Retinal pigment epithelial cell (primary cell): ENCODE results near the gene DNAH3.
"Not testable (repeated sequence)": the region's sequence is repeated elsewhere in the genome, so short reads cannot be mapped to it uniquely, and the experiment has no call there.

Source experiments
- DNase-seq: peaks from one replicate; pipeline ENCODE4 v3.0.0-alpha.2; 2010; ENCODE audit warnings: low read depth
- H3K4me3 ChIP-seq: 2 replicates; pipeline ENCODE4 v1.5.1; 2011; ENCODE audit warnings: mild to moderate bottlenecking, low read length, control low read depth, moderate library complexity
- TF ChIP-seq, protein P1 (sequence below): conservative IDR thresholded peaks from 2 replicates; pipeline ENCODE4 v1.5.1; 2011; ENCODE audit warnings: low read depth, low read length, control low read depth, inconsistent platforms

DNAH3 gene

DNA sequence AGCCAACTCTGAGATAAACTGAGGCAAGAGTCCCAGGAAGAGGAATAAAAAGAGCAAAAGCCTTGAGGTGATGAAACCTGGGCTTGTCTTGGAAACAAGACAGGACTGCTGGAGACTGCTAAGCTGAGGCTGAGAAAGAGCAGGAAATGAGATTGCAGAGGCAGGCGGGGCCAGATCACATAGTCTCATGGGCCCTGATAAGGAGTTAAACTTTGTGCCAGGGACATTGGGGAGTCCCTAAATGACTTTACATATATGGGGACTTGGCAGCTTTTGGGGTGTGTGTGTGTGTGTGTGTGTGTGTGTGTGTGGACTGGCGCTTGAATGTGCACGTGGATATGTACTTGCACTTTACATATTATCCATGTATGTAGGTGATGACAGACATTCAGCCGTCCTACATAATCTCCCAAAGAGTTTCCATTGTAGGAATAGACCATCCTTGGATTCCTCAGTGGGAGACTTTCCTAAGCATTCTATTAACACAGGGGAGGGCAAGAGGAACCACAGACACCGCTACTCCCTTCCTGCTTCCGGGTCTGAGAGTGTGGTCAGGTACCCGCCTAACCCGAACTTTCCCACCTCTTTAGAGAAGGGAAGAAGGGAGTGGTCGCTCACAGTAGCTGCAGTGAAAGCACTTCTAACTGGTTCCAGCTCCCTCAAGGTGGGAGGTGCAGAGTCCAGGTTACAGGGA, 127.0 kb downstream of the DNAH3 start:
- TF ChIP-seq, protein P1, sequence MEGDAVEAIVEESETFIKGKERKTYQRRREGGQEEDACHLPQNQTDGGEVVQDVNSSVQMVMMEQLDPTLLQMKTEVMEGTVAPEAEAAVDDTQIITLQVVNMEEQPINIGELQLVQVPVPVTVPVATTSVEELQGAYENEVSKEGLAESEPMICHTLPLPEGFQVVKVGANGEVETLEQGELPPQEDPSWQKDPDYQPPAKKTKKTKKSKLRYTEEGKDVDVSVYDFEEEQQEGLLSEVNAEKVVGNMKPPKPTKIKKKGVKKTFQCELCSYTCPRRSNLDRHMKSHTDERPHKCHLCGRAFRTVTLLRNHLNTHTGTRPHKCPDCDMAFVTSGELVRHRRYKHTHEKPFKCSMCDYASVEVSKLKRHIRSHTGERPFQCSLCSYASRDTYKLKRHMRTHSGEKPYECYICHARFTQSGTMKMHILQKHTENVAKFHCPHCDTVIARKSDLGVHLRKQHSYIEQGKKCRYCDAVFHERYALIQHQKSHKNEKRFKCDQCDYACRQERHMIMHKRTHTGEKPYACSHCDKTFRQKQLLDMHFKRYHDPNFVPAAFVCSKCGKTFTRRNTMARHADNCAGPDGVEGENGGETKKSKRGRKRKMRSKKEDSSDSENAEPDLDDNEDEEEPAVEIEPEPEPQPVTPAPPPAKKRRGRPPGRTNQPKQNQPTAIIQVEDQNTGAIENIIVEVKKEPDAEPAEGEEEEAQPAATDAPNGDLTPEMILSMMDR, result no peak
- no peak overlapping the region for H3K4me3 ChIP-seq
- DNase-seq, result no peak

DNA sequence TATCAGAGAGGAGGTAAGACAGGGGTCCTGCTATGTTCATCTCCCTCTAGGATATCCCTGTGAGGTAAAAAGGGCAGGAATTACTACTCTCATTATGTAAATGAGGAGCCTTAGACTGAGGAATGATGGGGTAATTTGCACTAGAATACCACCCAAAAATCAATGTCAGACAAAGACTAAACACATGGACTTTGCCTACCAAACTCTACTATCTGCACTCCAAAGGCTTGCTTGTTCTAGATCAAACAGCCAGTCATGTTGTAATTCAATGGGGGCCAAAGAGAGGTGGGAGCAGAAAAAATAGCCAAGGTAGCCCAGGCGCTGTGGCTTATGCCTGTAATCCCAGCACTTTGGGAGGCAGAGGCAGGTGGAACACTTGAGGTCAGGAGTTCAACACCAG, 129.3 kb downstream of the DNAH3 start:
- DNase-seq, result no peak
- TF ChIP-seq, protein P1, result no peak
- H3K4me3 ChIP-seq, result no peak overlapping the region

DNA sequence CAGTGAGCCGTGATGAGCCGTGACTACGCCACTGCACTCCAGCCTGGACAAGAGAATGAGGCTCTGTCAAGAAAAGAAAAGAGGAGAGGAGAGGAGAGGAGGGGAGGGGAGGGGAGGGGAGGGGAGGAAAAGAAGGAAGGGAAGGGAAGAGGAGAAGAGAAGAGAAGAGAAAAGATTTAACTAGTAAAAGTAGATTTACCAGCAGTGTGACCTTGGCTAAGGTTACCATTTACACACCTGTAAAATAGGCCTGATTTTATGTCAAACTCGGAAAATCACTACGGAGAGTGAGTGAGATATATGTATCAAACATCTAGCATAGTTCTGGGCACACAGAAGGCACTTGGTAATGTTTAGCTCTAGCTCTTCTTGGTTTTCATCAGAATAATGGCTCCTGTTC, 140.8 kb downstream of the DNAH3 start:
- TF ChIP-seq, protein P1, result no peak
- DNase-seq, result no peak

DNA sequence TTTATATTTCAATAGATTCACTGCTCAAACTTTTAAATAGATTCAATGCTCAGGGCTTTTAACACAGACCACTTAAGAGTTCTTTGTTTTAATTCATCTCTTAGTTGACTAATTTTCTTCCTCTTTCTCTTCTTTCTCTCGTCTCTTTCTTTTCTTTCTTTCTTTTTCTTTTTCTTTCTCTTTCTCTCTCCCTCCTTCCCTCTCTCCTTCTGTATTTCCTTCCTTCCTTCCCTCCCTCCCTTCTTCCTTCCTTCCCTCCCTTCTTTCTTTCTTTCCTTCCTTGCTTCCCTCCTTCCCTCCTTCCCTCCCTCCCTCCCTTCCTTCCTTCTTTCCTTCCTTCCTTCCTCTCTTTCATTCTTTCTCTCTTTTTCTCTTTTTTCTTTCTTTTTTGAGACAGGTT, 145.6 kb downstream of the DNAH3 start:
- no peak for DNase-seq
- TF ChIP-seq, protein P1, result no peak

More for the DNA sequence above, 140.8 kb downstream of the DNAH3 start:
- no peak overlapping the region for H3K4me3 ChIP-seq

DNA sequence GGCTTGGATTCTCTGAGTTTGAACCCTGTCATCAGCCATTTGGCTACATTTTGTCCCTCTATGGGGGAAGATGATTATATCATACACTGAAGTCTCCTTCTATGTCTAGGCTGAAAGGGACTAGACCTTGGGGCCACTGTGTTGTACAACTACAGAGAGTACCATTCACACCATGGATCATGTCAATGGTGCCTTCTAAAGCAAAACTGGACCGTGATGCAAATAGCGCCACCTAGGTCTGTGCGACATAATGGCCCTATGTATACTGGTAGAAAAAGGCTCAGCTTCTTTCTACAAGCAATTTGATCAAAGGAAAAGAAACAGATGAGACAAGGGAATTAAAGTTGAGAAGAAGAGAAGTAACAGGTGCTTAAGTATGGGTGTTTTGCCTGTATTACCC, 149.4 kb downstream of the DNAH3 start:
- TF ChIP-seq, protein P1, result peak; percentile 52

More for the DNA sequence above, 145.6 kb downstream of the DNAH3 start:
- no peak overlapping the region for H3K4me3 ChIP-seq

DNA sequence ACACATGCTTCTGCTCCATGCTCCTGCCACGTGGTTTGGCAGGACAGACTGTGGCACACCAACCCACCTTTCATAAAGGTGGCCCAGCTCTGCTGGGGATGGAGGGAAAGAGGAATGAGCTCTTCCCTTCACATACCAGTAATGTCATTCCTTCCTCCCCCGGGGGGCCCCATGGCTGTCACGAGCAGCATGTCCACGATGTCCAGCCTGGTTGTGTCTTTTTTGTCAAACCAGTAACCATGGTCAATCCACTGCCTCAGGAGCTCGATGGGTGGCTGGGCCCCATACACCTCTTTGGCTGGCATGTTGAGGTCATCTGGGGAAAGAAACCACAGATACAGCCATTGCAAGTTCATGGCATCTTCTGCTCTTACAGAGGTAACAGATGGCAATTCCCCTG, 153.5 kb downstream of the DNAH3 start:
- H3K4me3 ChIP-seq, result no peak overlapping the region
- DNase-seq, result no peak
- TF ChIP-seq, protein P1, result no peak

More for the DNA sequence above, 149.4 kb downstream of the DNAH3 start:
- H3K4me3 ChIP-seq, result no peak overlapping the region
- DNase-seq, result no peak

DNA sequence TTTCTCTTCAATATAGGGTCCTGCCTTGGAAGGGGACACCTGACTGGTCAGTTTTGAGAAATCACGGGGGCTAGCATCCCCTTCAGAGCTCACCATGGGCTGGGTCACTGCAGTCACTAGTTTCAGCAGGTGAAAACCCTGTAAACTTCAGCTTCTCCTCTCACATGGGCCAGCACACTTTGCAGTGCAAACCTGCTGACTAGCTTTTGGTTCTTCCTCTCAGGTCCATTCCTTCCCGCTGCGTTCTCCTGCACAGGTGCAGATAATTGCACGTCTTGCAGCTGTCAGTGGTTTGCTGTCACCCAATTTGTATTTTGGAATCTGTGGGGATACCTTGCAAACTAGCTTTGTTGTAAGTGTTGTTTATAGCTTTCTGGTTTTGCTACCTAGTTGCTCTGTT, 154.9 kb downstream of the DNAH3 start:
- no peak overlapping the region for H3K4me3 ChIP-seq
- DNase-seq, result no peak
- TF ChIP-seq, protein P1, result no peak

DNA sequence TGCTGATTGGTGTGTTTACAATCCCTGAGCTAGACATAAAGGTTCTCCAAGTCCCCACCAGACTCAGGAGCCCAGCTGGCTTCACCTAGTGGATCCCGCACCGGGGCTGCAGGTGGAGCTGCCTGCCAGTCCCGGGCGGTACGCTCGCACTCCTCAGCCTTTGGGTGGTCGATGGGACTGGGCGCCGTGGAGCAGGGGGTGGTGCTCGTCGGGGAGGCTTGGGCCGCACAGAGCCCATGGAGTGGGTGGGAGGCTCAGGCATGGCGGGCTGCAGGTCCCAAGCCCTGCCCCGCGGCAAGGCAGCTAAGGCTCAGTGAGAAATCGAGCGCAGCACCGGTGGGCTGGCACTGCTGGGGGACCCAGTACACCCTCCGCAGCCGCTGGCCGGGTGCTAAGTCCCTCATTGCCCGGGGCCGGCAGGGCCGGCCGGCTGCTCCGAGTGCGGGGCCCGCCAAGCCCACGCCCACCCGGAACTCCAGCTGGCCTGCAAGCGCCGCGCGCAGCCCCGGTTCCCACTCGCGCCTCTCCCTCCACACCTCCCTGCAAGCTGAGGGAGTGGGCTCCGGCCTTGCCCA, 161.1 kb downstream of the DNAH3 start:
- not testable (repeated sequence) for H3K4me3 ChIP-seq, DNase-seq
